NCI-H345 treated with DMSO at 0.1 percent for 48 hours (cell line): ENCODE data around the gene PDX1.

Experiments
- DNase-seq: peaks from one replicate; lab custom pipeline; 2025; ENCODE audit not compliant: unreplicated experiment; lab: John Stamatoyannopoulos, UW

Gene PDX1

DNA sequence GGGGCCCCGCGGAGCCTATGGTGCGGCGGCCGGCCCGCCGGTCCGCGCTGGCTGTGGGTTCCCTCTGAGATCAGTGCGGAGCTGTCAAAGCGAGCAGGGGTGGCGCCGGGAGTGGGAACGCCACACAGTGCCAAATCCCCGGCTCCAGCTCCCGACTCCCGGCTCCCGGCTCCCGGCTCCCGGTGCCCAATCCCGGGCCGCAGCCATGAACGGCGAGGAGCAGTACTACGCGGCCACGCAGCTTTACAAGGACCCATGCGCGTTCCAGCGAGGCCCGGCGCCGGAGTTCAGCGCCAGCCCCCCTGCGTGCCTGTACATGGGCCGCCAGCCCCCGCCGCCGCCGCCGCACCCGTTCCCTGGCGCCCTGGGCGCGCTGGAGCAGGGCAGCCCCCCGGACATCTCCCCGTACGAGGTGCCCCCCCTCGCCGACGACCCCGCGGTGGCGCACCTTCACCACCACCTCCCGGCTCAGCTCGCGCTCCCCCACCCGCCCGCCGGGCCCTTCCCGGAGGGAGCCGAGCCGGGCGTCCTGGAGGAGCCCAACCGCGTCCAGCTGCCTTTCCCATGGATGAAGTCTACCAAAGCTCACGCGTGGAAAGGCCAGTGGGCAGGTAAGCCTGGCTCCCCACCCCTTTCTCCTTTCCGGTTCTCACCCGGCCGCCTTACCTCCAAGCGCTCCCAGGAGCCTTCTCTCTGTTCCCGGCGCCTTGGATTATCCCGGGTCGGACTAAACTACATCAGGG, at the start of gene PDX1:
Gene PDX1 (plus strand): TSS at position 67 of the 743 bp plus-strand sequence. CDS start 139 bp downstream, at position 206.
- DNase-seq: no peak

DNA sequence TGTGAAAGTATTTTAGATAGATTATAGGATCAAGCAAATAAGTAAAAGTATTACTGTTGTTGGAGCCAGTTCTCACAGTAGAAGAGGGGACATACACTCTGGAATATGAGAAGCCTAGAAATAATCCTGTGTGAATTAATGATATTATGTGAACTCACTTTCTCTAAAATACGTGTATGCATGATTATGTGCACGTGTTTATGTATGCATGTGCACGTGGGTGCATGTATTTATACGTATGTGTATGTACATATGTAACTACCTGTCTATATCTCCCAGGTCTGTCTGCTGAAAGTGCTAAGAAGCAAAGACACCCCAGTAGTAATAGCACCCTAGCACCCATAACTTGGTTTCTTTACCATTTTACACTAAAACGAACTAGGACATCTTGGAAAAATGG, 41.5 kb upstream of the PDX1 start:
- no peak for DNase-seq

DNA sequence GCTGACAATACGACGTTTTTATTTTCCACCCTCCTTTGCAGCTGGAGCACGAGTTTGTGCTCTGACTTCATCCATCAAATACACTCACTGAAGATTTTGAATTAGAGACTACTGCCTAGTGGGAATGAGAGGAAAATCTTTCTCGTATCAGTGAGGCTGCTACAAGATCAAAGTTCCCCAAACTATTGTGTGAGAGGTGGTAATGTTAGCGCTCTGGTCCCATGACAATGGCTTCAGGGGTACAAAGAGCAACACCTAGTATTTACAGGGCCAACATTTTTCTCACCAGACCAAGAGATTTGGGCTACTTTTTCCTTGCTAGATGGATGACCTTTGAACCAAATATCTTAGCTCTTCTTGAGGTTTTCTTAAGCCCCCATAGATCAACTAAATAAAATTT, 30.3 kb upstream of the PDX1 start:
- no peak for DNase-seq

DNA sequence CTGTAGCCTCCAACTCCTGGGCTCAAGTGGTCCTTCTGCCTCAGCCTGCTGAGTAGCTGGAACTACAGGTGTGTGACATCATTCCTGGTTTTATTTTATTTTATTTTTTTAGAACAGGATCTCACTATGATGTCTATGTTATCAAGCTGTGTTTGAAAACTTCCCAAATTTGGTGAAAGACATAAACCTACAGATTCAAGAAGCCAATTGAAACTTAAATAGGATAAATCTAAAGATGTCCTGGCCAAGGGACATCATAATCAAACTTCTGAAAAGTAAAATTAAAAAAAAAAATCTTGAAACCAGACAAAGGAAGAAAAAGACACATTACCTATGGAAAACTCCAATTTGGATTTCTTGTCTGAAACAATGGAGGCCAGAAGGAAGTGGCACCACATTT, 23.1 kb upstream of the PDX1 start:
- no peak for DNase-seq

DNA sequence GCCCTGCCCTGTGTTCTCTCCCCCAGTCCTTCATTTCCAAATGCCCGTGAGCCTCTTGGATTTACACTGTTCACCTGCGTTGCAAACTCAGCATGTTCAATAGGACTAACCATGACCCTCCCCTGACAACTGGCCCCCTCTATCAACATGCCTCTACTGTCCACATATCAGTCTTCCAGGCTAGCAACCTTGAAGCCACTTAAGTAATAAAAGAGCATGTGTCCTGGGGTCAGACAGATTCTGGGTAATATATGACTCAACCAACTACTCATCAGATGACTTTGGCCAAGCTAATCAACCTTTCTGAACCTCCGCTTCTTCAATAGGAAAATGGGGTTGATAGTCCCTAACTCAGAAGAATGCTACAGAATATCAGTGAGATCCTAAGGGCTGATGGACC, 15.1 kb upstream of the PDX1 start:
- DNase-seq: no peak

DNA sequence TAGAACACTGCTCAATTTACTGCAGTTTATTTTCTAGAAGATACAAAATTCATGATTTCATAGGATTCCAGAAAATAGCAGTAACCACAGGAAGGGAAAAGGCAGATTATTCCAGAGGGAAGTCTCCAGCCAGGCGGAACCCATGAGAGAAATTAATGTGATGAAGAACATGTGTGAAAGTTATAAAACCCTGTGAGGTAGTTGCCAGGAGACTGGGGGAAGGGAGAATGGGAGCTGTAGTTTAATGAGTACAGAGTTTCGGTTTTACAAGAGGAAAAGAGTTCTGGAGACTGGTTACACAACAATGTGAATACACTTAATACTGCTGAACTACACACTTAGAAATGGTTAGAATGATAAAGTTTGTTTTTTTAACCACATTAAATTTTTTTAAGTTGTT, 14.2 kb upstream of the PDX1 start:
- no peak for DNase-seq

DNA sequence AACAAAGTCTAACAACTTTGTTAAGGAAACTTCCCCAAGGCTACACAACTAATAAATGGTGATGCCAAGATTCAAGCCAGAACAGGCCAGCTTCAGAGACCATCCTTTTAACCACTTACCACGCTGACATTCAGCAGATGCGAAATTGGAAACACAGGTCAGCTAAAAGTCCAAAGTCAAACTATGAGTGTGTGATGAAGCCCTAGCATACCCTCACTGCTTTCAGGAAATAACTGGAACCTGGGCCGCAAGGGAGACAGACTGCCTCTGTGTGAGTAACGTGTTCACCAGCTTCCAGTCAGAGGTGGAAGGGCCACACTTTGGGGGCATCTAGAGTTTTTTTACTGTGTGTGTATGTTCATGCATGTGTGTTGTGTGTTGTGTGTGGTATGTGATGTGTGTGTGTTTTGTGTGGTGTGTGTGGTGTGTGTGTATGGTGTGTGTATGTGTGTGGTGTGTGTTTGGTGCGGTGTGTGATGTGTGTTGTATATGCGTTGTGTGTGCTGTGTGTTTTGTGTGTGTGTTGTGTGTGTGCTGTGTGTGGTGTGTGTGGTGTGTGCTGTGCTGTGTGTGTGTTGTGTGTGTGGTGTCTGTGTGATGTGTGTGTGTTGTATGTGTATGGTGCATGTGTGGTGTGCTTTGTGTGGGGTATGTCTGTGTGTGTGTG, 12.5 kb upstream of the PDX1 start:
- DNase-seq: no peak

DNA sequence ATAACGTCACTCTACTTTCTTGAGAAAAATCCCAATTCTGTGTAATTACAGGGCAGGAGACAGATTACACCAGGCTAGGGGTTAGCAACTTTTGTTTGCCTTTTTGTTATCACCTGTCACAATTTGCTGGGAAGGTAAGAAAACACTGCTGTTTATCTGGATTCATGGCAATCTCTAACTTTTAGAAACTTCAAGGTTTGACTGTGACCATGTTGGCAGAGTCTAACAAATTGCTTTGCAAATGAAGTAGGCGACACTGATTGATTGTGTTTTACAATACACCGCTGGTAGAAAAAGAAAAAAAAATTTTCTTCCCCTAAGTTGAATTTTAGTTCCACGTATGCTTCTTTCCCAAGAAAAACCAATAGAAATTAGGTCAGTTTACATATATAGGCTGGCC, 10.4 kb upstream of the PDX1 start:
- DNase-seq: no peak

DNA sequence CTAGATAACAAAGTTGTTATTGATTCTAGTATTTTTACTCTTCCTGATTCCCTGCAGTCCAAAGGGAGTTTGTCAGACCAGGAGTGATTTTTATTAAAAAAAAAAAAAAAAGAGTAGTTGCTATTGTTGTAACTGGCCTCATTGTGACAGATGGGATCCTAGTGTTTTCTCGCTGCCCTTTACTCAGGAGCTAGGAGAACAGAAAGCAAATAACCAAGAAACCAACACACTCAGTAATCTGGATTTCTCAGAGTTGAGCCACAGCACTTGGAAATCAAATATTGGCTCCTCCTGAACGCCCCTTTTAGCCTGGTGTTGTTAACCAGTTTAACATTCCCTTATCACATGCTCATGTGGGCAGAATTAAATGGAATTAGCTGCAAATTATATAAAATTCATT, 8.3 kb upstream of the PDX1 start:
- DNase-seq: no peak

DNA sequence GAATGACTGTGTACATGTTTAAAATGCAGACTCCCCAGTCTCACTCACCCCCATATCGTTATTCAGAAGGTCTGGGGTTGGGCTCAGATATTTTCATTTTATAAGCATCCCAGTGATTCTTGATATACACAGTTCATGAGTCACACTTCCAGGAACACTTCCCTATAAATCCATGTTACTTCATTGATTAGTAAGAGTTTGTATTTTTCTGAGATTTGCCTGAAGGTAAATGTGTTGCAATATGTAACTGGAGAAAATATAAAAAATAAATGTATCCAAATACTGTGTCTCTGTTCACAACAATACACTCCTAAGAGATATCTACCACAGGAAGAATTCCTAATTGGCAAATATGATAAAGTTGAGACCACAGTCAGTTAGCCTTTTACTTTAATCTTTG, 6.6 kb upstream of the PDX1 start:
- no peak for DNase-seq

DNA sequence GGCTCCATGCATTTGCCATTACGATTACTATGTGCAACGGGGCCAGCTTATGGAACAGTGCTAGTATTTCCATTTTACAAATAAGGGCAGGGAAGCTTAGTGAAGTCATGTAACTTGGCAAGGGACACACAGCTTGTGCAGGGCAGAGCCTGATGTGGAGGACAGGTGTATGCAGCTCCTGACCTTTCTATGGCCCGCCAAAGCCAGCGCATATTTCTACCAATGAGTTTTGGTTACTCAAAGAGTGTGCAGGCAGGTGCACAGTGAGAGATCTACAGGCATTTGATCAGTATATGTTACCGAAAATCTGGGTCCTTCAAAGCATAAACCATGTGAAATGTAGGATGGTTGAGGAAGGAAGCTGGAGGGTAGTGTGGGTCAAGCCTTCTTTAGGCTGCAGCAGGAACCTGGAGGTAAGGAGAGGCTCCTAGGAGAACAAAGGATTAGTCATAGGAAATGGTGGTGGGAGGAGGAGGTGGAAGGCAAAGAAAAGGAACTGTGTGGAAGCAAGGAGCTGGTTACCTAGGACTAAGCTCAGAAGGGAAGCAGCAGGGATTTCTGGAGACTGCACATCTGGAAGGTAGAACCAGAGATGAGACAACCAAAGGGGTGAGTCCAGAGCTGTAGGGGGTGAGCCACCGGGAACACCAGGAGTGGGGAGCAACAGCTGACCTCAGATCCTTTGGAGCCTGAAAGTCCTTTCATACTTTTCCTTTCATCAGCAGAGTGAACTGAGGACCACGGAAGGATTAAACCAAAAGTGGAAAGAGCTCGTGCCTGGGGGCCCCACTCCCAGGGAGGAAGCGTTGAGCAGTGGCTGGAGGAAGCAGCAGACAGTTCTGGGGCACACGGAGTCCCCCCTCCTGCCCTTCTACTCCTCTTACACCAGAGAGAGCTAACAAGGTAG, 4.2 kb upstream of the PDX1 start:
- DNase-seq: no peak

DNA sequence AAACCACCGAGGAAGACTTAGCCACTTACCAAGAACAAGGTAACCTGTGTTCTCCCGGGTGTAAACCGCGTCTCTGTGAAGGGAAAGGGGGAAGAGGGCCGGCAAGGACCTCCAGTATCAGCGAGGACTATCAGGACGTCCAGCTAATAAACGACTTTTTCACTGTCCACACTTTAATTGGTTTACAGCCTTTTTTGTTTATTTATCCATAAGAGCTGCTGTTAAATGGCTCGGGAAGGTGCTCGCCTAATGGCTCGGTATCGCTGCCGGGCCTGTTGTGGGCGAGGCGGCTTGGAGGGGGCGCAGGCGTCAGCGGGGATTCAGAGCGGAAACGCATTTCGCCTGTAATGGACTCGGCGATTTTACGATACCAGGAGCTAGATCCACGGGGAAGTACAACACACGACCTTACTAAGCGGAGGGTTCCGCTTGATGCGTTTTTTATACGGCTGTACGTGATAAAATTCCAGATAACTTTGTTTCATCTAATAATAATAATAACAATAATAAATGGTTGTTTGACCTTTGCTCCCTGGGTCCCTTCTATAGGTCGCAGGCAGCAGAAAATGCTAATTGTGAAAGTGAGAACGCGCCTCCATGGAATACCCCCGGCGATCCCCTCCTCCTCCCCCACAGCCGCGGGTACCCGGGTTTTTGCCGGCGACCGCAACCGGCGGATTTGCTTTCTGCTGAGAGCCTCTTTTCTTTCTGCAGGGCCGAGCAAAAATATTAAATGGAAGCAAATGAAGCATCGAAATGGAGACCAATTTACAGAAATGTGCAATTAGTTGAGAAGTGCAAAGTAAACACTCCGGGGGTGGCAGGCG, 2.5 kb upstream of the PDX1 start:
- no peak for DNase-seq

DNA sequence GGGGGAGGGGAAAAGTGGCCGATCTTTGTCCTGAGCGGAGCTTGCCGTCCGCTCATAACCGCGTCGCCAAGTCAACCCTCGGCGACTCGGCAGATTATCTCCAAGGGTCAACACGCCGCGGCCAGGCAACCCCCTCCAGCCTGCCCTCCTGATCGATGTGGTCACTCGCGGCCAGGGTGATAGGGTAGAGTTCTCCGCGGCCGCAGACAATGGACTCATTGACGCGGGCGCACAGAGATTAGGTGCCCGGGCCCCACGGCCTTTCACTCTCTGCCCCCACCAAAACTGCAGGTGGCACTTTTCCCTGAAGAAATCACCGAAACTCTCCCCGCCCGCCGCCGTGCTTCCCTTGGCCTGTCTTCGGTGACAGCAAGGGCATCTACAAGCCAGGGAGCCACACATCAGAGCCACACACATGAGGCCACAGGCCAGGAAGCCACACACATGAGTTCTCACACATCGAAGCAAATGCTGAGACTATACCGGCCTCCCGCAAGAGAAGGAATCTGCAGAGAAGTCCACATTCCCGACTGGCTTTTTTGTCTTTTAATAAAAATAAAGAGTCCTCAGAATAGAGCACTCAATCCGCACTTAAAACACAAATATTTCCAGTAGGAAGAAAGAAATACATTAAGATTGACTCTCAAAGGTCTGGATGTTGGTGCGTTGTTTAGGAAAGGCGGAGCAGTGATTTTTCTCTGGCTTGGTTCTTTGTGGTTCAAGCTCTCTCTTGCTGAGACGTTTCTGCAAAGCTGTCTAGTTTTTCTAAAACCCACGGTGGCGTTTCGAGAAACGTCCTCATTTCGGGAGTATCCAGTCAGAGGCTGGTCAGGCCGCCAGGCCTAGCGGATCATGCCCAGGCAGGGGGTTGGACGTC, 1.5 kb upstream of the PDX1 start:
- DNase-seq: no peak

DNA sequence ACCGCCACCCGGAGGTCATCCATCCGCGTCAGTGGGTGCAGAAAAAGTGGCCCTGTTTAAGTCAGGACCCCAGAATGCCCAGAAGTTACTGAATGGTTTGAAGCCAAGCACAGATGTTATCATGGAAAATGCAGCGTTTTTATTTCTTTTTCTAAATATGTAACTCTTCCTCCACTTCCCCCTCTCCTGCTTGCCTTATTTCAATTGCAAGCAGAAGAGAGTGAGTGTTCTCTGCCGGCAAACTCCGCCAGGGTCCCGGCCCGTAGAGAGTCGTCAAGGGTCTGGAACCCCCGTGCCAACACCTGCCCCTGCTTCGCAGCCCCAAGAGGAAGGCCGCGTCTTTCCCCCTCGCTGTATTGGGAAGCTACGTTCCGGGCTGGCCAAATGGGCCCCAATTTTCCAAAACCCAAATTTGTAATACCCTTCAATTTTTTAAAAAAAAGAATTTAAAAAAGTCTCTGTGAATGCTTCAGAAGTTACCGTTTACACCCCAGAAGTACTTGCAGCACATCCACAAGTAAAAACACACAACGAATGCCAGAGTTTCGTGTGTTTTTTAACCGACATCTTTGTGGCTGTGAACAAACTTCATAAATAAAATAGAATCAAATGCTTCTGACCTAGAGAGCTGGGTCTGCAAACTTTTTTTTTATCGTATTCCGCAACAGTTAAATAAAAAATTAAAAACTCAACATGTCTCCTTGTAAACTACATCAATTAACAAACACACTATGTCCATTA, 712 bp upstream of the PDX1 start:
- no peak for DNase-seq

DNA sequence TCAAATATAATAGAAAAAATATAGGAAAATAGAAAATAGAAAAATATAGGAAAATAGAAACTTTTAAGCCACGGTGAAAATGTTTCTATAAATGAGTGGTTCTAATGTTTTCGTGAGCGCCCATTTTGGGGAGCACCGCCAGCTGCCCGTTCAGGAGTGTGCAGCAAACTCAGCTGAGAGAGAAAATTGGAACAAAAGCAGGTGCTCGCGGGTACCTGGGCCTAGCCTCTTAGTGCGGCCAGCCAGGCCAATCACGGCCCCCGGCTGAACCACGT, 204 bp upstream of the PDX1 start:
- peak; percentile 73 for DNase-seq

DNA sequence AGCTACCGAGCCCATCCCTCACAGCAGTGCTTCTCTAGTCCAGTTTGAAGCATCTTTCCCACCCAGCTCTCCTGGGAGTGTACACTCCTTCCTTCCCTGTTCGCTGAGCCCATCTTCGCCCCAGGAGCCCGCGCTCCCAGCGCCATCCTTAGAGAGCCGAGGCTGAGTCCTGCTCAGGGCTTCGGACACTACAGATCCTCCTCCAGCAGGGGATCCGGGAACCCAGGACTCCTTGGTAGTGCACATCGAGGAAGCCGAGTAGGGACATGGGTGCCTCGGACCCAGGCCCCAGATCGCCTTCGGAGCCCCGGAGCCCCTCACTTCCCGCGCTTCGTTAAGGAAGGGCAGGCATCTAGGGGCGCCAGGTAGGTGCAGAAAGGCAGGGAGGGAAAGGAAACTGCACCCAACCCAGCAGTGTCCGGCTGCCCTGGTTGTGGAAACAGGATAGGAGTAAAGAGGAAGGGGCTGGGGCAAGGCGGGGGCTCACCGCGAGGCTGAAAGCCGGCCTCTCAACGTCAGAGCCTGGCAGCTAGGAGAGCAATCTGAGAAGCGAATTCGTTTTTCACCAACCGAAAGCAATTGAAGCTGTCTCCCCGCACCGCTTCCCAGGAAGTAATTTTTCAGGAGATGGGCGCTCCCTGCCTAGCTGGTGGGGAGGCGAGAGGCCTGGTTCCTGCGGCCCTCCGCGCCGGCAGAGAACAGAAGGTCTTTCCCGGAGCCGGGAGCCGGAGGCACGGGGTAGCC, 1.0 kb downstream of the PDX1 start:
- no peak for DNase-seq

DNA sequence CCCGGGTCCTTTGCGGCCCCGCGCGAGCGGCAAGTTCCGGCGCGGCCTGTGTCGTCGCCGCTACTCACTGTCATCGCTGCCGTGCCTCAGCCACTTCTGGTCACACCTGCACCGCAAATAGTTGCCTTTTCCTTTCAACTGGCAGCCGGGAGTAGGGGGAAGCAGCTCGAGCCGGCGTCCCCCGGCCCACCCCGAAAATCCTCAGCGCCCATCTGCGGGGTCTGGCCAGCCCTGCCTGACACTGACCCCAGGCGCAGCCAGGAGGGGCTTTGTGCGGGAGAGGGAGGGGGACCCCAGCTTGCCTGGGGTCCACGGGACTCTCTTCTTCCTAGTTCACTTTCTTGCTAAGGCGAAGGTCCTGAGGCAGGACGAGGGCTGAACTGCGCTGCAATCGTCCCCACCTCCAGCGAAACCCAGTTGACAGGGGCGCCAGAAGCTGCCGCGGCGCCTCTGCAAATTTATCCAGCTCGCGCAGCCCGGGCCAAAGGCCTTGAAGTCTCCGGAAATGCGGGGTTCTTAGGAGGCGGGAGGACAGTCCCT, 1.7 kb downstream of the PDX1 start:
- no peak for DNase-seq
